RWPE1 (cell line): Measurements from ENCODE around the gene RILPL1.
"Not testable (repeated sequence)": the region's sequence is repeated elsewhere in the genome, so short reads cannot be mapped to it uniquely, and the experiment has no call there.

Experiments
- CTCF ChIA-PET: fragments of 350-600 bp; sonication (Branson Sonifier 250); formaldehyde crosslinking; extraction: SDS; loops from one replicate; lab custom pipeline; 2021; lab: Yijun Ruan, JAX
- POLR2A ChIA-PET: fragments of 400-600 bp; formaldehyde crosslinking; extraction: SDS; loops from one replicate; lab custom pipeline; 2020; ENCODE audit warnings: antibody characterized with exemption; ENCODE audit not compliant: low non-redundant PET; lab: Yijun Ruan, JAX
- DNase-seq: peaks from one replicate; pipeline ENCODE4 v3.0.0; 2012; ENCODE audit warnings: low spot score
- H3K27ac ChIP-seq: fragments of 450-650 bp; 2 replicates; pipeline ENCODE4 v1.5.1; 2017
- CTCF ChIP-seq: fragments of 450-650 bp; conservative IDR thresholded peaks from 2 replicates; pipeline ENCODE4 v1.5.1; 2017; ENCODE audit warnings: low read depth, mild to moderate bottlenecking

RILPL1 gene

GRCh38 chr12:123572391-123572790, 38.9 kb upstream of the RILPL1 start:
- H3K27ac ChIP-seq: no peak overlapping the region
- POLR2A ChIA-PET: no interaction called here
- no peak for TF ChIP-seq CTCF
- CTCF ChIA-PET: interaction anchor here (0.5 kb wide), 1 partner anchor 99 kb away, joined by 4 read pairs; no protein-coding TSS in a partner anchor
- DNase-seq: no peak

GRCh38 chr12:123571343-123571813, 37.9 kb upstream of the RILPL1 start:
- POLR2A ChIA-PET: no interaction called here
- CTCF ChIA-PET: no interaction called here
- no peak overlapping the region for H3K27ac ChIP-seq
- TF ChIP-seq CTCF: no peak
- DNase-seq: peak; percentile 24

- POLR2A ChIA-PET: no interaction called here
- no peak for TF ChIP-seq CTCF
- CTCF ChIA-PET: interaction anchor here (0.7 kb wide), 1 partner anchor 331 kb away, joined by 6 read pairs; no protein-coding TSS in a partner anchor
- no peak overlapping the region for H3K27ac ChIP-seq
- no peak for DNase-seq
These were observed 25.9 kb upstream of the RILPL1 start for GRCh38 chr12:123559468-123559867.

GRCh38 chr12:123558487-123558886, 25.0 kb upstream of the RILPL1 start:
- DNase-seq, H3K27ac ChIP-seq, CTCF ChIA-PET, POLR2A ChIA-PET: not testable (repeated sequence)

- POLR2A ChIA-PET: not testable (repeated sequence)
These were observed 21.3 kb upstream of the RILPL1 start for GRCh38 chr12:123554843-123555242.

GRCh38 chr12:123554136-123554535, 20.6 kb upstream of the RILPL1 start:
- CTCF ChIA-PET: interaction anchor here (0.6 kb wide), 1 partner anchor 16 kb away, joined by 3 read pairs; no protein-coding TSS in a partner anchor
- DNase-seq, POLR2A ChIA-PET, H3K27ac ChIP-seq: not testable (repeated sequence)

More at GRCh38 chr12:123554843-123555242, 21.3 kb upstream of the RILPL1 start:
- H3K27ac ChIP-seq, DNase-seq, CTCF ChIA-PET: not testable (repeated sequence)

GRCh38 chr12:123550700-123551099, 17.2 kb upstream of the RILPL1 start:
- no peak overlapping the region for H3K27ac ChIP-seq
- DNase-seq: no peak
- no peak for TF ChIP-seq CTCF
- POLR2A ChIA-PET: no interaction called here
- CTCF ChIA-PET: no interaction called here

GRCh38 chr12:123548107-123548506, 14.6 kb upstream of the RILPL1 start:
- TF ChIP-seq CTCF: no peak
- no peak for DNase-seq
- H3K27ac ChIP-seq: no peak overlapping the region
- POLR2A ChIA-PET: no interaction called here
- CTCF ChIA-PET: interaction anchor here (0.6 to 0.7 kb wide), 2 partner anchors 56 to 235 kb away, joined by 3 read pairs; no protein-coding TSS in a partner anchor
